H7 (cell line): ENCODE measurements around the gene FOXO3. TPM values are rescaled to one million over a fixed set of nuclear protein-coding genes. Genes with fewer than 3 reads are reported as not detected.
"Not testable (repeated sequence)": the region's sequence is repeated elsewhere in the genome, so short reads cannot be mapped to it uniquely, and the experiment has no call there.

Experiments used
- DNase-seq: peaks from one replicate; pipeline ENCODE4 v3.0.0; 2012
- H3K27me3 ChIP-seq: 2 replicates; pipeline ENCODE4 v1.6.0; 2011; ENCODE audit warnings: mild to moderate bottlenecking, low read length; ENCODE audit not compliant: control insufficient read depth, insufficient read depth
- H3K36me3 ChIP-seq: replicated peaks from 2 replicates; pipeline ENCODE4 v1.5.1; 2011; ENCODE audit warnings: low read length; ENCODE audit not compliant: control insufficient read depth, insufficient read depth
- H3K4me3 ChIP-seq: 2 replicates; pipeline ENCODE4 v1.5.1; 2011; ENCODE audit warnings: low read depth, mild to moderate bottlenecking, control low read depth, low read length, moderate library complexity; ENCODE audit not compliant: insufficient read depth
- total RNA-seq: library from RNA; depleted of rRNA; stranded (reverse); fragments of >200 nt; shearing (Covaris generic); gene quantifications from 2 replicates; pipeline ENCODE4 v1.2.3, GENCODE V29; 2014

FOXO3 gene
- total RNA-seq, 1 experiment from 2014 or later, result 10.9 TPM

GRCh38 chr6:108544606-108545005 lies 16.1 kb upstream of the FOXO3 start:
- H3K36me3 ChIP-seq, result no peaks in the 10 kb centered on the region; the same call in 1 of the 2 replicates
- DNase-seq, result no peak
- H3K4me3 ChIP-seq, result no peak overlapping the region
- H3K27me3 ChIP-seq, result no peaks in the 10 kb centered on the region

GRCh38 chr6:108546079-108547049 lies 14.4 kb upstream of the FOXO3 start:
- Histone ChIP-seq H3K27me3 (no peaks in the 10 kb centered on the region), H3K36me3 (no peaks in the 10 kb centered on the region), H3K4me3 (no peak overlapping the region)
- no peak for DNase-seq

GRCh38 chr6:108549241-108549640 lies 11.5 kb upstream of the FOXO3 start:
- Histone ChIP-seq H3K4me3 (no peak overlapping the region), H3K36me3 (no peaks in the 10 kb centered on the region), H3K27me3 (no peaks in the 10 kb centered on the region)
- DNase-seq, result no peak

- Histone ChIP-seq H3K4me3 (no peak overlapping the region), H3K27me3 (no peaks in the 10 kb centered on the region), H3K36me3 (no peaks in the 10 kb centered on the region)
- DNase-seq, result no peak
These were observed 11.0 kb upstream of the FOXO3 start for GRCh38 chr6:108549741-108550140.

GRCh38 chr6:108550256-108550655 lies 10.5 kb upstream of the FOXO3 start:
- H3K27me3 ChIP-seq, result no peaks in the 10 kb centered on the region; the same call in 1 of the 2 replicates
- H3K36me3 ChIP-seq, result no peaks in the 10 kb centered on the region
- no peak overlapping the region for H3K4me3 ChIP-seq
- DNase-seq, result no peak

- Histone ChIP-seq H3K27me3 (peaks cover 6% of the 10 kb centered on the region), H3K36me3 (no peaks in the 10 kb centered on the region), H3K4me3 (no peak overlapping the region)
- no peak for DNase-seq
These were observed 5.2 kb upstream of the FOXO3 start for GRCh38 chr6:108555399-108556052.

GRCh38 chr6:108556250-108556649 lies 4.5 kb upstream of the FOXO3 start:
- Histone ChIP-seq H3K36me3 (no peaks in the 10 kb centered on the region), H3K27me3 (peaks cover 6% of the 10 kb centered on the region), H3K4me3 (no peak overlapping the region)
- DNase-seq, result no peak

GRCh38 chr6:108556866-108557493 lies 3.7 kb upstream of the FOXO3 start:
- Histone ChIP-seq H3K27me3 (peaks cover 12% of the 10 kb centered on the region), H3K4me3 (peak overlapping the region; percentile 79), H3K36me3 (no peaks in the 10 kb centered on the region)
- peak; percentile 36 for DNase-seq

- Histone ChIP-seq H3K36me3 (no peaks in the 10 kb centered on the region), H3K4me3 (peak overlapping the region; percentile 79), H3K27me3 (peaks cover 15% of the 10 kb centered on the region)
- DNase-seq, result peak; percentile 96
These were observed 3.0 kb upstream of the FOXO3 start for GRCh38 chr6:108557494-108558371.

- H3K4me3 ChIP-seq, result peak overlapping the region; percentile 79
- H3K36me3 ChIP-seq, result no peaks in the 10 kb centered on the region
- peaks cover 15% of the 10 kb centered on the region for H3K27me3 ChIP-seq
- peak; percentile 93 for DNase-seq
These were observed 2.2 kb upstream of the FOXO3 start for GRCh38 chr6:108558372-108559096.

GRCh38 chr6:108559097-108559883 lies 1.4 kb upstream of the FOXO3 start:
- peak; percentile 84 for DNase-seq
- Histone ChIP-seq H3K4me3 (peak overlapping the region; percentile 79), H3K27me3 (peaks cover 15% of the 10 kb centered on the region), H3K36me3 (no peaks in the 10 kb centered on the region)

GRCh38 chr6:108559884-108560462 lies 744 bp upstream of the FOXO3 start:
- H3K27me3 ChIP-seq, result peaks cover 15% of the 10 kb centered on the region
- peak; percentile 86 for DNase-seq

GRCh38 chr6:108561309-108561647 lies 561 bp downstream of the FOXO3 start:
- not testable (repeated sequence) for H3K36me3 ChIP-seq, DNase-seq
- peak overlapping the region; percentile 79 for H3K4me3 ChIP-seq
- H3K27me3 ChIP-seq, result peaks cover 14% of the 10 kb centered on the region

More at GRCh38 chr6:108559884-108560462, 744 bp upstream of the FOXO3 start:
- Histone ChIP-seq H3K4me3 (peak overlapping the region; percentile 79), H3K36me3 (no peaks in the 10 kb centered on the region)
